Measurements from ENCODE around the gene MMAB. TPM values are rescaled to one million over a fixed set of nuclear protein-coding genes. Genes with fewer than 3 reads are reported as not detected.

MMAB gene
- total and polyA plus RNA-seq, 7 donors, result 12.2 to 79.6 (median 28.9) TPM

DNA sequence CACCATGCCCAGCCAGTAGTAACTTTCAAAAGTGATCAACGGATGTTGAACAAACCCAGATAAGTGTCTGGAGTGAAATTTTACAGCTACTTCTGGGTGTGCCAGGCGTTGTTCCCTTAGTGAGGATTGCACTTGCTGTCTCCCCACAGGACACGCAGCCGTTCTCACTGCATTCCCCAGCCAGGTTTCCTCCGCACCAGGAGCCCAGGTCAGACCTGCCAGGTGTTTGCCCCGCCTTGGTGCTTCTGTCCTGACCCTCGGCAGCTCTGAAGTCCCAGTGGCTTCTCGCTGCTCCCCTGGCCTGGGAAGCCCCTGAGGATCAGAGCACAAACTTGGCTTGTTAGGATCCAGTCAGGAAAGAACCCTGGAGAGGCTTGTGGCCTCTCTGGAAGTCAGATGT, 36.2 kb downstream of the MMAB start:
- Histone ChIP-seq H3K36me3 (peaks cover 9 to 59% (median 25%) of the 10 kb centered on the region in 4 donors), H3K27ac (no peak overlapping the region), H3K4me3 (no peak overlapping the region), H3K27me3 (no peaks in the 10 kb centered on the region), H3K4me1 (no peaks in the 10 kb centered on the region), H3K9me3 (no peaks in the 10 kb centered on the region)
- no peak for TF ChIP-seq EP300 (IDR thresholded peaks at IDR 0.05)
- no peak for TF ChIP-seq POLR2A (IDR thresholded peaks at IDR 0.05)
- TF ChIP-seq, protein P1, sequence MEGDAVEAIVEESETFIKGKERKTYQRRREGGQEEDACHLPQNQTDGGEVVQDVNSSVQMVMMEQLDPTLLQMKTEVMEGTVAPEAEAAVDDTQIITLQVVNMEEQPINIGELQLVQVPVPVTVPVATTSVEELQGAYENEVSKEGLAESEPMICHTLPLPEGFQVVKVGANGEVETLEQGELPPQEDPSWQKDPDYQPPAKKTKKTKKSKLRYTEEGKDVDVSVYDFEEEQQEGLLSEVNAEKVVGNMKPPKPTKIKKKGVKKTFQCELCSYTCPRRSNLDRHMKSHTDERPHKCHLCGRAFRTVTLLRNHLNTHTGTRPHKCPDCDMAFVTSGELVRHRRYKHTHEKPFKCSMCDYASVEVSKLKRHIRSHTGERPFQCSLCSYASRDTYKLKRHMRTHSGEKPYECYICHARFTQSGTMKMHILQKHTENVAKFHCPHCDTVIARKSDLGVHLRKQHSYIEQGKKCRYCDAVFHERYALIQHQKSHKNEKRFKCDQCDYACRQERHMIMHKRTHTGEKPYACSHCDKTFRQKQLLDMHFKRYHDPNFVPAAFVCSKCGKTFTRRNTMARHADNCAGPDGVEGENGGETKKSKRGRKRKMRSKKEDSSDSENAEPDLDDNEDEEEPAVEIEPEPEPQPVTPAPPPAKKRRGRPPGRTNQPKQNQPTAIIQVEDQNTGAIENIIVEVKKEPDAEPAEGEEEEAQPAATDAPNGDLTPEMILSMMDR (IDR thresholded peaks at IDR 0.05), result no peak
- TF ChIP-seq POLR2AphosphoS5 (IDR thresholded peaks at IDR 0.05), result no peak
- DNase-seq, result no peak
- 84 to 90% methylated on average over 8 of the region's 8 CpGs for WGBS, 2 donors
- intact Hi-C loops (cut with DNase I), result no loop called here

DNA sequence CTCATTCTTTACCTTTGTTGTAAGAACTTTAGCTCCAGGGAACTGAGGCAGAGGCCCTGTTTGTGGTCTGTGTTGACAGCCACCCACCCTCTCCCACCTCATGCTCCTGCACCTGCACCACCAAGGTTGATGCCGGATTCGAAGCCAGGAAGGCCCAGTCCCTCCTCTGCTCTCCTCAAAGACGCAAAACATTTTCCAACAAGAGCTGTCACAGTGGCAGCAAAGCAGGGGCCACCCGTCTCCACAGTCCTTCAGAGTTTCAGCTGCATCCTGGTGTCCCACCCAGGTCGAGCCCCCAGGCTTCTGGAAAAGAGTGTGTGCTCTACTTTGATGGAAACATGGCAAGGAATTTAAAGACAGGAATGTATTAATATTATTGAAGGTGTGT, 37.4 kb downstream of the MMAB start:
- Histone ChIP-seq H3K27ac (no peak overlapping the region), H3K4me1 (no peaks in the 10 kb centered on the region), H3K36me3 (peaks cover 9 to 70% (median 29%) of the 10 kb centered on the region in 4 donors), H3K27me3 (no peaks in the 10 kb centered on the region), H3K4me3 (no peak overlapping the region), H3K9me3 (no peaks in the 10 kb centered on the region)
- intact Hi-C loops (cut with DNase I), result no loop called here
- 89 to 93% methylated on average over 5 of the region's 5 CpGs for WGBS, 2 donors
- no peak for TF ChIP-seq EP300 (IDR thresholded peaks at IDR 0.05)
- TF ChIP-seq POLR2A (IDR thresholded peaks at IDR 0.05), result no peak
- TF ChIP-seq, protein P1 (IDR thresholded peaks at IDR 0.05), result no peak
- TF ChIP-seq POLR2AphosphoS5 (IDR thresholded peaks at IDR 0.05), result no peak
- no peak for DNase-seq

DNA sequence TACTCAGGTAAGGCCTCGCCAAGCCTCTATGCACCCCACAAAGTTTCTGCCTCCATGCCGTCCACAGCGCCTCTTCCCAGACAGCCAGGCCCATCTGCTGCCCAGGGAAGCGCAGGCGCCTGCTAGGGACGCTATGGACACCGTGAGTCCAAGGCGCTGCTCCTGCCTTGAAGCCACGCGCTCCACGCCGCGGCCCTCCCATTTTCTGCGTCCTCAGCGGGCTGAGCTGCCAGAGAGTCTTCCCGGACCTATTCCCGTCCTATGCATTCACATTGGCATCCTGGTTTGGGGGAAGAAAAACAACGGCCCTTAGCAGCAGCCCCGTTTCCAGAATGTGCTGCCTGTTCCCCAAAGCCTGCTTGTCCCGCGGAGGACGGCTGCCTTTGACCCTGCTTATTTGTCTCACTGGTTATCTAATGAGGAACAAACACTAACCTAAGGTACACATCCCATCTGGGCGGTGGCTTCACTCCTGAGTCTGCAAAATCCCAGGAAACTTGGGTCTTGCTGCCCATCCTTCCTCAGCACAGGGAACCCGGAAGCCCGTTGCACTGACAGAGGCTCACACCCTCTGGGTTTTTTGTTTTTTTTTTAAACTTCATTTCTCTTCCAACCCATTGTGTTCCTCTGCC, 38.0 kb downstream of the MMAB start:
- intact Hi-C loops (cut with DNase I), result no loop called here
- 85 to 91% methylated on average over 25 of the region's 25 CpGs for WGBS, 2 donors

DNA sequence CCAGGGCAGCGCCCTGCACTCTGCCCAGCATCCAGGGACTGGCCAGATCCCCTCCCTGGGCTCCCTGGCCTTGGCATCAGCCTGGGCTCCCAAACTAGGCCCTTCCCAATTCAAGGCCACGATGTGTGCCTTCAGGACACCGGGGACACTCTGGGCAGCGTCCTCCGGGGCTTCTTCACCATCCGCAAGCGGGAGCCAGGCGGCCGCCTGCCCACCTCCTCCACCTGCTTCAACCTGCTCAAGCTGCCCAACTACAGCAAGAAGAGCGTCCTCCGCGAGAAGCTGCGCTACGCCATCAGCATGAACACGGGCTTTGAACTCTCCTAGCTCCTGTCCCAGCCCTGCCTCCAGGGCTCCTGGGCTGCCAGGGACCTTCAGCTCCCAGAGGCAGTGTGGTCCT, 38.8 kb downstream of the MMAB start:
- H3K27ac ChIP-seq, result no peak overlapping the region
- DNase-seq, result no peak
- no peak overlapping the region for H3K4me3 ChIP-seq
- WGBS, 2 donors, result 95 to 97% methylated on average over 15 of the region's 15 CpGs
- no peaks in the 10 kb centered on the region for H3K9me3 ChIP-seq
- peaks cover 0 to 9% (median 2%) of the 10 kb centered on the region in 4 donors for H3K4me1 ChIP-seq
- H3K36me3 ChIP-seq, result peaks cover 9 to 76% (median 41%) of the 10 kb centered on the region in 4 donors
- no peaks in the 10 kb centered on the region for H3K27me3 ChIP-seq
- intact Hi-C loops (cut with DNase I), result no loop called here
- TF ChIP-seq POLR2AphosphoS5 (IDR thresholded peaks at IDR 0.05), result no peak
- TF ChIP-seq, protein P1 (IDR thresholded peaks at IDR 0.05), result no peak
- no peak for TF ChIP-seq EP300 (IDR thresholded peaks at IDR 0.05)
- no peak for TF ChIP-seq POLR2A (IDR thresholded peaks at IDR 0.05)

More for the DNA sequence above, 38.0 kb downstream of the MMAB start:
- Histone ChIP-seq H3K4me1 (peaks cover 0 to 4% (median 0%) of the 10 kb centered on the region in 4 donors), H3K27ac (no peak overlapping the region), H3K36me3 (peaks cover 9 to 75% (median 34%) of the 10 kb centered on the region in 4 donors), H3K4me3 (no peak overlapping the region), H3K27me3 (no peaks in the 10 kb centered on the region), H3K9me3 (no peaks in the 10 kb centered on the region)
- DNase-seq, result no peak
- TF ChIP-seq POLR2A (IDR thresholded peaks at IDR 0.05) (no peak), POLR2AphosphoS5 (IDR thresholded peaks at IDR 0.05) (no peak), EP300 (IDR thresholded peaks at IDR 0.05) (no peak)
- TF ChIP-seq, protein P1 (IDR thresholded peaks at IDR 0.05), result no peak

DNA sequence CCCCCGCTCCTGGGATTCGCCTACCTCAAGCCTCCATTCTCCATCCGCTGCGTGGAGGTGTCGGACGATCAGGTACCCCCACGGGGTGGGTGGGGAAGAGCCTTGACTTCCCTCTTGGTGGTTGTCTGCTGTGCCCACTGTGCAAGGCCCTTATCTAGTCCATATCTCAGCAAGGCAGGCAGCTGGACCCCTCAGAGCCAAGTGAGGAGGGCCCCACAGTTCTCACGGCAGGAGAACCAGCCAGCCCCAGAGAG, 39.9 kb downstream of the MMAB start:
- intact Hi-C loops (cut with DNase I), result no loop called here
- Histone ChIP-seq H3K4me3 (no peak overlapping the region), H3K9me3 (no peaks in the 10 kb centered on the region), H3K27me3 (no peaks in the 10 kb centered on the region), H3K36me3 (peaks cover 18 to 86% (median 48%) of the 10 kb centered on the region in 4 donors), H3K27ac (no peak overlapping the region), H3K4me1 (peaks cover 0 to 9% (median 2%) of the 10 kb centered on the region in 4 donors)
- 95 to 97% methylated on average over 8 of the region's 8 CpGs for WGBS, 2 donors
- TF ChIP-seq POLR2AphosphoS5 (IDR thresholded peaks at IDR 0.05), result no peak
- TF ChIP-seq EP300 (IDR thresholded peaks at IDR 0.05), result no peak
- no peak for DNase-seq
